Smooth muscle cell of the umbilical artery (primary cell): ENCODE measurements around the gene CHMP4B. TPM values are rescaled to one million over a fixed set of nuclear protein-coding genes. Genes with fewer than 3 reads are reported as not detected.

Experiments
- total RNA-seq: library from RNA; depleted of rRNA; stranded (reverse); fragments of >200 nt; gene quantifications from 2 replicates; pipeline ENCODE4 v1.2.3, GENCODE V29; 2014

Gene CHMP4B, protein sequence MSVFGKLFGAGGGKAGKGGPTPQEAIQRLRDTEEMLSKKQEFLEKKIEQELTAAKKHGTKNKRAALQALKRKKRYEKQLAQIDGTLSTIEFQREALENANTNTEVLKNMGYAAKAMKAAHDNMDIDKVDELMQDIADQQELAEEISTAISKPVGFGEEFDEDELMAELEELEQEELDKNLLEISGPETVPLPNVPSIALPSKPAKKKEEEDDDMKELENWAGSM
- 37.4 and 42.7 TPM in 2 replicates for total RNA-seq

DNA sequence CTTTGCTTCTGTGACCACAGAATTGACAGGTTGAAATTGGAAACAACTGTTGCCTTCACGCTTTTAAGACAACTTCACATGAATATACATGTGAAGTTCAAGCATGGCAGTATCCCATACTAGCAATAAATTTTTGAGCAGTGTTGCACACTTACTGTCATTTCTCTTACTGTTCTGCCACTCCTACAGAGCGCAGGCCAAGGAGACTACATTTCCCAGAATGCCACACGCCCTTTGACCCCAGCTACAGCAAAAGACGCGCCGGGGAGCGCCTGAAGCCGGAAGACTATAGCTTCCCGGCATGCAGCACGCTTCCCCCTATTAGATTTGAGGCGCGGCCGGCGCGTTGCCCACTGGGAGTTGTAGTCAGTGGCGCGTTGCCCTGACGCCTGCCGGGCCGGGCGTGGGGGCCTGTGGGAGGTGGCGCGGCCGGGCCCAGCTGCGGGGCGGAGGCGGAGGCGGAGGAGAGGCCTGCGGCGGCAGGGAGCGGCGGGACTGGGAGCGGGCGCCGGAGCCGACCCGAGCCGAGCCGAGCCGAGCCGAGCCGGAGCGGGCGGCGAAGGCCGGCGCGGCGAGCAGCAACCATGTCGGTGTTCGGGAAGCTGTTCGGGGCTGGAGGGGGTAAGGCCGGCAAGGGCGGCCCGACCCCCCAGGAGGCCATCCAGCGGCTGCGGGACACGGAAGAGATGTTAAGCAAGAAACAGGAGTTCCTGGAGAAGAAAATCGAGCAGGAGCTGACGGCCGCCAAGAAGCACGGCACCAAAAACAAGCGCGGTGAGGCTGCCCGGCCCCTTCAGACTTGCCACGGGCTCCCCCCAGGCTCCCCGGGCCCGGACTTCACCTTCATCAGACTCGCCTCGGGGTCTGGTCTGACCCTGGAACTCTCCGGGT lies at the start of gene CHMP4B:
TSS of gene CHMP4B (plus strand) at position 464 of the 891 bp plus-strand sequence. CDS start at position 585, 121 bp downstream.

Other genes starting within 250 kb of the CHMP4B start
- gene C20orf144, start 149.0 kb upstream of the CHMP4B start, total RNA-seq = 0.05 and 0.30 TPM in 2 replicates
- 2.7 and 3.0 TPM in 2 replicates for gene ACTL10, start 144.4 kb upstream of the CHMP4B start, total RNA-seq
- gene NECAB3, start 136.9 kb upstream of the CHMP4B start, total RNA-seq = 30.9 and 31.1 TPM in 2 replicates
- gene E2F1, start 125.0 kb upstream of the CHMP4B start, total RNA-seq = 1.8 and 8.1 TPM in 2 replicates
- gene PXMP4, start 91.0 kb upstream of the CHMP4B start, total RNA-seq = 3.0 and 3.2 TPM in 2 replicates
- gene ZNF341, start 79.4 kb upstream of the CHMP4B start, total RNA-seq = 0.59 and 1.6 TPM in 2 replicates
- 29.4 and 61.5 TPM in 2 replicates for gene RALY, start 182.6 kb downstream of the CHMP4B start, total RNA-seq